ENCODE measurements around the gene DNAAF5. TPM values are rescaled to one million over a fixed set of nuclear protein-coding genes. Genes with fewer than 3 reads are reported as not detected.
A peak's percentile ranks its signal among the peaks of the same experiment; 100 is the strongest.

Gene DNAAF5
- total and polyA plus RNA-seq, 2 experiments from 2014 or later, result 19.0 to 23.5 TPM

DNA sequence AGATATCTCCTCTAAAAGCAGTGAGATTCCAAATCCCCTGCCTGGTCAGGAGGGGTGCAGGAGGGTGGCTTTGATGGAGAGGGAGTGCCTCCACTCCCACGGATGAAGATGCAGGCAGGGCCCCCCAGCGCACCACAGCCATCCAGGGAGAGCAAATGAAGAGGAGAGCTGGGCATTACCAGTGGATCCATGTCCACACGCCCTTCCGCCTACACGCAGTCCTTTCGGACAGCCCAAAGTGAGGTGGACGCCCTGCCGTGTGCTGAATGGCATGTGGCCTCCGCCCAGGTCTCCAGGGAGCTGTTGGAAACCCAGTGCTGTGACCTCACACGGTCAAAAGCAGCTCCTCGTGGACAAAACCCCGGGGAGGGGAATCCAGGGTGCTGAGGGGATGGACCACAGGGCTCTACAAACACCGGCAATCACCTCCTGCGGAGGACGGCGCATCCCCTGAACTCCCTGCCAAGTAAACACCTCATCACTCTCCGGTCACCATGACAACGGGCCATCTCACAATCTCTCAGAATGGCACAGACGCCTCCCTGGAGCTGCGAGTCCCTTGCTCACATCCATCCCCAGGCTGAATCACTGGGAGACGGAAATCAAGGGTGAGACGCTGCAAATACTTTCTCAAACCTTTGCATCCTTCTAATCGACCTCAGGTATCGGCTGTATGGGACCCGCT, 35.0 kb upstream of the DNAAF5 start:
- 97% methylated on average over 25 of the region's 25 CpGs for WGBS (ENCODE audit: low lambda C conversion rate, missing lambda C conversion rate)
- no peak overlapping the region for H2AFZ ChIP-seq
- no peaks in the 10 kb centered on the region for H3K9me2 ChIP-seq (replicated peaks; ENCODE audit: insufficient read depth)
- peak; percentile 2 for DNase-seq (ENCODE audit: low spot score)
- no peak overlapping the region for H3K4me3 ChIP-seq
- H3K36me3 ChIP-seq (replicated peaks; ENCODE audit: insufficient read depth, low read depth), result no peaks in the 10 kb centered on the region
- no peak overlapping the region for H3K27ac ChIP-seq
- no peaks in the 10 kb centered on the region for H4K20me1 ChIP-seq (ENCODE audit: insufficient read depth, poor library complexity, severe bottlenecking)
- no peak overlapping the region for H3K4me2 ChIP-seq
- H3K27me3 ChIP-seq, result no peaks in the 10 kb centered on the region
- H3K79me2 ChIP-seq, result no peaks in the 10 kb centered on the region
- H3K4me1 ChIP-seq (ENCODE audit: insufficient read depth), result no peaks in the 10 kb centered on the region
- H3K9me3 ChIP-seq (ENCODE audit: low read depth), result peaks cover 13% of the 10 kb centered on the region
- TF ChIP-seq EZH2 (IDR thresholded peaks at IDR 0.05; ENCODE audit: borderline replicate concordance), result no peak
- TF ChIP-seq EZH2phosphoT487 (IDR thresholded peaks at IDR 0.05; ENCODE audit: low read depth, severe bottlenecking, unreplicated experiment), result no peak
- TF ChIP-seq, protein P1, sequence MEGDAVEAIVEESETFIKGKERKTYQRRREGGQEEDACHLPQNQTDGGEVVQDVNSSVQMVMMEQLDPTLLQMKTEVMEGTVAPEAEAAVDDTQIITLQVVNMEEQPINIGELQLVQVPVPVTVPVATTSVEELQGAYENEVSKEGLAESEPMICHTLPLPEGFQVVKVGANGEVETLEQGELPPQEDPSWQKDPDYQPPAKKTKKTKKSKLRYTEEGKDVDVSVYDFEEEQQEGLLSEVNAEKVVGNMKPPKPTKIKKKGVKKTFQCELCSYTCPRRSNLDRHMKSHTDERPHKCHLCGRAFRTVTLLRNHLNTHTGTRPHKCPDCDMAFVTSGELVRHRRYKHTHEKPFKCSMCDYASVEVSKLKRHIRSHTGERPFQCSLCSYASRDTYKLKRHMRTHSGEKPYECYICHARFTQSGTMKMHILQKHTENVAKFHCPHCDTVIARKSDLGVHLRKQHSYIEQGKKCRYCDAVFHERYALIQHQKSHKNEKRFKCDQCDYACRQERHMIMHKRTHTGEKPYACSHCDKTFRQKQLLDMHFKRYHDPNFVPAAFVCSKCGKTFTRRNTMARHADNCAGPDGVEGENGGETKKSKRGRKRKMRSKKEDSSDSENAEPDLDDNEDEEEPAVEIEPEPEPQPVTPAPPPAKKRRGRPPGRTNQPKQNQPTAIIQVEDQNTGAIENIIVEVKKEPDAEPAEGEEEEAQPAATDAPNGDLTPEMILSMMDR (IDR thresholded peaks at IDR 0.05; ENCODE audit: poor library complexity), result no peak

DNA sequence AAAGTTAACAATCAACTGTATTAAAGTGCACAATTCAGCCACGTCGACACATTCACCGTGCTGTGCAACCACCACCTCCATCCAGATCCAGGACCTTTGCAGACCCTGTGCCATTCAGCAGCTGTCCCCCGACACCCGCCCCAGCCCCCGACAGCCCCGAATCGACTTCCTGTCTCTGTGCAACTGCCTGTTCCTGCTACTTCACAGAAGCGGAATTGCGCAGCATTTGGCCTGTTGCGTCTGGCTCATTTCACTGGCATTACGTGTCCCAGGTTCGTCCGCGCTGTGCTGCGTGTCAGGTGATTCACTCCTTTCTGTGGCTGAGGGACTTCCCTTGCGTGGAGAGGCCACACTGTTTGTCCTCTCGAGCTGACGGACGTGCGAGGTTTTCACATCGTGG, 33.2 kb upstream of the DNAAF5 start:
- peak; percentile 1 for DNase-seq (ENCODE audit: low spot score)
- H3K9me2 ChIP-seq (replicated peaks; ENCODE audit: insufficient read depth), result no peaks in the 10 kb centered on the region
- H4K20me1 ChIP-seq (ENCODE audit: insufficient read depth, poor library complexity, severe bottlenecking), result no peaks in the 10 kb centered on the region
- peaks cover 13% of the 10 kb centered on the region for H3K9me3 ChIP-seq (ENCODE audit: low read depth)
- 93% methylated on average over 22 of the region's 22 CpGs for WGBS (ENCODE audit: low lambda C conversion rate, missing lambda C conversion rate)
- H3K27ac ChIP-seq, result no peak overlapping the region
- H2AFZ ChIP-seq, result no peak overlapping the region
- no peaks in the 10 kb centered on the region for H3K4me1 ChIP-seq (ENCODE audit: insufficient read depth)
- H3K4me3 ChIP-seq, result no peak overlapping the region
- no peaks in the 10 kb centered on the region for H3K27me3 ChIP-seq
- TF ChIP-seq EZH2 (IDR thresholded peaks at IDR 0.05; ENCODE audit: borderline replicate concordance) (no peak), EZH2phosphoT487 (IDR thresholded peaks at IDR 0.05; ENCODE audit: low read depth, severe bottlenecking, unreplicated experiment) (no peak)
- TF ChIP-seq, protein P1 (IDR thresholded peaks at IDR 0.05; ENCODE audit: poor library complexity), result no peak
- no peaks in the 10 kb centered on the region for H3K79me2 ChIP-seq
- no peaks in the 10 kb centered on the region for H3K36me3 ChIP-seq (replicated peaks; ENCODE audit: insufficient read depth, low read depth)
- H3K4me2 ChIP-seq, result no peak overlapping the region

DNA sequence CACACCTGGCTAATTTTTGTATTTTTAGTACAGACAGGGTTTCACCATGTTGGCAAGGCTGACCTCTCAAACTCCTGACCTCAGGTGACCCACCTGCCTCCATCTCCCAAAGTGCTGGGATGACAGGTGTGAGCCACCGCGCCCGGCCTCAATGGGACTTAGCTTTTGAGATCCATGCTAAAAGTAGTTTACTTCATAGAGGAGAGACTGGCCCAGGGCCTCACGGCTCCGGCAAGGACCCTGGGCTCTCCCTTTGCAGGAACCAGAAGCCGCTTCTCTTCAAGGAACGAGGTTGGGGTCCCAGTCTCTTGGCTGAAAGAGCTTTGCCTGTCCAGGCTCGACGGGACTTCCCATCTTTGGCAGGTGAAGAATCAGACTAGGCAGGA, 30.1 kb upstream of the DNAAF5 start:
- Histone ChIP-seq H2AFZ (no peak overlapping the region), H3K36me3 (replicated peaks; ENCODE audit: insufficient read depth, low read depth) (no peaks in the 10 kb centered on the region)
- 98% methylated on average over 9 of the region's 9 CpGs for WGBS (ENCODE audit: low lambda C conversion rate, missing lambda C conversion rate)

More for the DNA sequence above, 30.1 kb upstream of the DNAAF5 start:
- H3K79me2 ChIP-seq, result peaks cover 5% of the 10 kb centered on the region
- no peak for DNase-seq (ENCODE audit: low spot score)
- TF ChIP-seq, protein P1 (IDR thresholded peaks at IDR 0.05; ENCODE audit: poor library complexity), result no peak
- TF ChIP-seq EZH2phosphoT487 (IDR thresholded peaks at IDR 0.05; ENCODE audit: low read depth, severe bottlenecking, unreplicated experiment) (no peak), EZH2 (IDR thresholded peaks at IDR 0.05; ENCODE audit: borderline replicate concordance) (no peak)
- H3K27me3 ChIP-seq, result no peaks in the 10 kb centered on the region
- no peak overlapping the region for H3K4me3 ChIP-seq
- no peaks in the 10 kb centered on the region for H3K4me1 ChIP-seq (ENCODE audit: insufficient read depth)
- no peaks in the 10 kb centered on the region for H4K20me1 ChIP-seq (ENCODE audit: insufficient read depth, poor library complexity, severe bottlenecking)
- no peak overlapping the region for H3K4me2 ChIP-seq
- H3K27ac ChIP-seq, result no peak overlapping the region
- no peaks in the 10 kb centered on the region for H3K9me3 ChIP-seq (ENCODE audit: low read depth)
- no peaks in the 10 kb centered on the region for H3K9me2 ChIP-seq (replicated peaks; ENCODE audit: insufficient read depth)
